Ovary (tissue), 9 donors: Measurements from ENCODE around the gene CSNK2A1. TPM values are rescaled to one million over a fixed set of nuclear protein-coding genes. Genes with fewer than 3 reads are reported as not detected.

Experiments used
- DNase-seq, 5 donors: peaks; one replicate each; pipeline ENCODE4 v3.0.0-alpha.2; 2019 to 2020
- H3K27ac ChIP-seq, 2 donors: fragments of 200-600 bp; one replicate each; pipeline versions ENCODE4 v1.5.1 to v1.8.0; 2019 to 2022
- H3K27me3 ChIP-seq: fragments of 200-600 bp; one replicate; pipeline ENCODE4 v1.8.0; 2022
- H3K36me3 ChIP-seq: fragments of 200-600 bp; sonication (generic); one replicate; pipeline ENCODE4 v1.5.1; 2019
- H3K4me1 ChIP-seq: one replicate; pipeline ENCODE4 v1.8.1; 2013; ENCODE audit warnings: mild to moderate bottlenecking, moderate library complexity; ENCODE audit not compliant: insufficient read depth
- H3K4me3 ChIP-seq: fragments of 200-600 bp; sonication (generic); one replicate; pipeline ENCODE4 v1.5.1; 2017
- H3K9me3 ChIP-seq, 2 donors: fragments of 200-600 bp in 1 of 2; sonication (generic) in 1 of 2; one replicate each; pipeline versions ENCODE4 v1.5.1 to v1.8.1; 2013 to 2019; ENCODE audit warnings: mild to moderate bottlenecking in 1 of 2, moderate library complexity in 1 of 2
- CTCF ChIP-seq, 3 donors: fragments of 450-650 bp in 2 of 3; fragments of 200-600 bp in 1 of 3; IDR thresholded peaks; one replicate each; pipeline versions ENCODE4 v1.5.1 to v1.8.0; 2016 to 2022; ENCODE audit warnings: antibody characterized with exemption in 3 of 3, mild to moderate bottlenecking in 1 of 3
- EP300 ChIP-seq: sonication (generic); formaldehyde crosslinking; IDR thresholded peaks from one replicate; pipeline ENCODE4 v1.6.1; 2017; ENCODE audit warnings: antibody characterized with exemption
- POLR2A ChIP-seq: fragments of 450-650 bp; IDR thresholded peaks from one replicate; pipeline ENCODE4 v1.6.1; 2017; ENCODE audit warnings: antibody characterized with exemption, mild to moderate bottlenecking, moderate library complexity
- WGBS, 3 donors: extraction: QIAGEN DNeasy Blood & Tissue Kit in 1 of 3; methylation state at CpG; one replicate each; pipeline versions ENCODE4 v1.1.5 to v1.1.7; 2013 to 2017; 5-methylcytosine and 5-hydroxymethylcytosine counted together
- intact Hi-C, 4 donors: fragments of 100-400 bp; cut with DNase I; formaldehyde crosslinking; loops; one replicate each; pipeline versions ENCODE4 v1.11.0 to v1.15.1; 2022 to 2023
- polyA plus RNA-seq, 2 donors: library from polyadenylated mRNA; stranded (reverse); fragments of 200-250 nt in 1 of 2; fragments of 350-450 nt in 1 of 2; fragmentation: Illumina TruSeq in 1 of 2; extraction: RNeasy Lipid Tissue Mini Kit (QIAGEN cat#74804) in 1 of 2; gene quantifications; one replicate each; pipeline ENCODE4 v1.2.3, GENCODE V29; 2013 to 2014
- total RNA-seq, 7 donors: library from RNA; depleted of rRNA in 2 of 7; stranded (reverse); fragments of >200 nt in 2 of 7; fragmentation: NEBNext Ultra II Directional in 3 of 7; extraction: Animal tissue kit (Norgen Biotek cat#: 25700) in 3 of 7; gene quantifications; one replicate each; pipeline versions ENCODE4 v1.1.0 to v1.2.4, GENCODE V29; 2016 to 2023
- donor health status: DM: no; HTN: no; CAD: no; lungs with moderate emphysema.
- donor health status: DM: no; HTN: no; CAD: no.
- donor health status: Bipolar disorder and iron deficiency.
- donor health status: DM: yes; HTN: yes; CAD: no.
- donor health status: DM: no; HTN: no; CAD: no.
- donor health status: DM: yes; HTN: yes; CAD: no.

CSNK2A1 gene
- total and polyA plus RNA-seq, 9 donors: 35.8 to 145 (median 95.7) TPM

- no peaks in the 10 kb centered on the region for H3K9me3 ChIP-seq
- no peaks in the 10 kb centered on the region for H3K36me3 ChIP-seq
- no peak for TF ChIP-seq POLR2A
- no peak for TF ChIP-seq CTCF (IDR thresholded peaks at IDR 0.05)
- TF ChIP-seq EP300: no peak
- no peaks in the 10 kb centered on the region for H3K4me1 ChIP-seq
- no peak for DNase-seq
- intact Hi-C loops: loop anchor here in 2 of 4 donors (5.0 kb wide), 1 partner anchor 123 kb away; no protein-coding TSS in a partner anchor
- H3K27me3 ChIP-seq: no peaks in the 10 kb centered on the region
- no peak overlapping the region for H3K27ac ChIP-seq
- H3K4me3 ChIP-seq: no peak overlapping the region
- 74 to 87% (median 76%) methylated on average over 6 of the region's 6 CpGs for WGBS, 3 donors
Measured at GRCh38 chr20:475463-476357, 67.9 kb downstream of the CSNK2A1 start.

- WGBS, 3 donors: 63 to 77% (median 72%) methylated on average over 2 of the region's 2 CpGs
- Histone ChIP-seq H3K4me1 (no peaks in the 10 kb centered on the region), H3K9me3 (no peaks in the 10 kb centered on the region), H3K27ac (no peak overlapping the region), H3K4me3 (no peak overlapping the region), H3K27me3 (no peaks in the 10 kb centered on the region), H3K36me3 (no peaks in the 10 kb centered on the region)
- TF ChIP-seq CTCF (IDR thresholded peaks at IDR 0.05) (no peak), EP300 (no peak), POLR2A (no peak)
- intact Hi-C loops: no loop called here
- no peak for DNase-seq
Measured at GRCh38 chr20:474581-474980, 69.0 kb downstream of the CSNK2A1 start.

GRCh38 chr20:472889-473292, 70.7 kb downstream of the CSNK2A1 start:
- H3K36me3 ChIP-seq: no peaks in the 10 kb centered on the region
- H3K4me3 ChIP-seq: no peak overlapping the region

More at GRCh38 chr20:472889-473292, 70.7 kb downstream of the CSNK2A1 start:
- no peak for DNase-seq
- no peaks in the 10 kb centered on the region for H3K9me3 ChIP-seq
- intact Hi-C loops: no loop called here
- no peaks in the 10 kb centered on the region for H3K4me1 ChIP-seq
- no peaks in the 10 kb centered on the region for H3K27me3 ChIP-seq
- no peak overlapping the region for H3K27ac ChIP-seq
- 89 to 100% (median 100%) methylated on average over 1 of the region's 1 CpG for WGBS, 3 donors
- TF ChIP-seq CTCF (IDR thresholded peaks at IDR 0.05): no peak
- TF ChIP-seq EP300: no peak
- TF ChIP-seq POLR2A: no peak
